Erythroblast (primary cell): ENCODE results near the gene ZMYM4.

Experiments used
- GATA1 ChIP-seq: IDR thresholded peaks from 2 replicates; pipeline ENCODE4 v1.6.1; 2011; ENCODE audit warnings: low read depth, mild to moderate bottlenecking, control low read depth, low read length, moderate library complexity
- POLR2A ChIP-seq: IDR thresholded peaks from 2 replicates; pipeline ENCODE4 v1.6.1; 2011; ENCODE audit warnings: mild to moderate bottlenecking, low read length

DNA sequence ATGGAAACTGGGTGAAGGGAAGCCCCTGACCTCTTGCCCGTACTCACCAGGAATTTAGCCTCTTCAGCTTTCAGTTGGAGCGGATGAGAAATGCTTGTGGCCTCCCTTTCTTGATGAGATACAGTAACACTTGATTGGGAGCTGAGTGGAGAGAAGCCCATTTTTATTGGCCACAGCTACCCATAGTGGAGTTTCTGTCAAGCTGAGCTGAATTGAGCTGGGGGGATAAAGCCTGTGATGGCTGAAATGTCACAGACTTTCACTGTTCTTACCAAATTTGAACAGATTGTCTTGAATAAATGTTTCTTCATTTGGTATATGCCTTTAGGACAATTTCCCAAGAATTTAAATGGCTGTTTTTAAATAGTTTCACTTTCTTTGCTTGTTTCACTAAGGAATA lies 125.9 kb downstream of the ZMYM4 start:
- no peak for TF ChIP-seq POLR2A
- no peak for TF ChIP-seq GATA1
